SKM-1 treated with dmso at 0.1 percent for 144 hours (cell line): ENCODE results near the gene NRXN3.

ENCODE experiments used
- DNase-seq: peaks from one replicate; lab custom pipeline; 2025; ENCODE audit not compliant: unreplicated experiment; lab: John Stamatoyannopoulos, UW

The NRXN3 gene

DNA sequence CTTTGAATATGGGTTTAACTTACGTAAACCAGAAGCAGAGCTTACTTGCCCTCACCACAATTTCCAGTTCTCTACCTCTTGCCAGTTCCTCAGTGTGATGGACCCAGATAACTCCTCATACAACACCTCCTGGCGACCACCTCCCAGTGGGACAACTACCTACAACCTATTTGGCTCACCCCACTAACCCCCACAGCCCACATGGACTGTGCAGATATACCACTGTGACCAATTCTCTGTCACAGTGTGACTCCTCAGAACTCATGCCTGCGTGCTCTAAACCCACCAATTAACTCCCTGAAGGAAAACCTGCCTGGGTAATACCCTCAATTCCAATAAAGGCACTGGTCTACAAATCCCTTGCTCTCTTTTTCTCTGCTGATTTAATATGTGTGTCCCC, 1729.4 kb downstream of the NRXN3 start:
- no peak for DNase-seq

- no peak for DNase-seq
Measured at GRCh38 chr14:79904497-79904896, 1734.3 kb downstream of the NRXN3 start.

DNA sequence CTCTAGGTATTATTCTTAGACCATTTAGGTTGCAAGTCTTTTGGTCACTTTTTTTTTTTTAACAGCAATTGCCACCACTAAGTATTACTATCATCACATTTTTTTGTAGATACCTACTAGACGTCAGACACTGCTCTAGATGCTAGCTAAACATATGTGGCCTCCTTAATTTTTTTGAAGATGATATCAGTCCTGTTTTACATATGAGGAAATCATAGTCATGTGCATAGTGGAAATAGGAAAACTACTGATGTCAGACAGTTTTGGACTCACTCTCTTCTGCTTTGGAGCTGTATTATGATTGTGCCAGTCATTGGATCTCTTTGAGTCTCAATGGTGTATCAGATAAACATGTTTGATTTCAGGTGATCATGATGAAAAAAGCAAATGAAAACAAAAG, 1736.8 kb downstream of the NRXN3 start:
- DNase-seq, result no peak

DNA sequence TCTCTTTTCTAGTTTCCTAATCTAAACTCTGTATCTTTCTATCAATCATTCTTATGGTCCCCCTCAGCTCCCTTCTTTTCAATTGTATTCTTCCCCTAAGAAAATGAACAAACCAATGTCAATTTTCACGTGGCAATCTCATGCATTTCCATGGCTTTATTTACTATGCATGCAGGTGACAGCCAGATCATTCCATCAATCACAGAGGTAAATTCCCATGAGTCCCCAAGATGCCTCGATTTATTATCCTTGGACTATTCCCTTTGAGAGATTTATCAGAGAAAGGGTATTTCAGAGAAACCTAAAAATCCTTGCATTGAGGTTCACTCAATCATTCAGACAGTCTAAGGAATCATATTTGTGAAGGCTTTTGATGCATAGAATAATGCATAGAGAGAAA, 1739.9 kb downstream of the NRXN3 start:
- DNase-seq, result no peak

DNA sequence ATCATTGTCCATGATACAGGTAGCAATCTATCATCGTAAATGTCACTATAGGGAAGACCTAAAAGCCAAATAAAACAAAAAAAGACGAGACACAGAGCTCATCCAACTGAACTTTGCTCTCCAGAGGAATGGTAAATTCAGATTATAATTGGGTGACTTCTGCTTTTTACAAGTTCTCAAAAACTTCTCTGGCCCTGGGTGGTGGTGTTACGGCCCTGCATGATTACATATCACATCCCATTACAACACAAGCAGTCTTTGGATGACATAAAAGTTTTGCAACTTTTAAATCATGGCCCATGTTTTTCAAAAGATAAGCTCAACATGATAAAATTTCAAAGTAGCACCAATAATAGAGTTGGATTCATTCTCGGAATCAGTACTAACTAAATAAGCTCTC, 1741.6 kb downstream of the NRXN3 start:
- no peak for DNase-seq

DNA sequence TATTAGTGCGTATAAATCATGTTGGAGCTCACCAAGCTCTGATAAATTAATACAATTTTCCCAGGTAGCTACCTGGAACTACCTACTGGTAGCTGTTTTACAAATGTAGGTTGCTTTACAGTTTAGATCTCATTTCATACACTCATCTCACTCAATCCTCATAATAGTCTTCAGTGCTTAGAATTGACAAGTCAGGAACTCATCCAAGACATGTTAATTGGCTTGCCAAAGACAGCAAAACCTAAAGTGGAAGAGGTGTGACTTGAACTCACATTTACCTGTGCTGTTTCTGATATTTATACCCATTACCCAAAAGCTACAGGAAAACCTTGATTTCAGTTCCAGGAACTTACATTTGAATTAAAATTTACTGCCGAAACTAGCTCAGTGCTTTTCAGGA, 1744.4 kb downstream of the NRXN3 start:
- no peak for DNase-seq

GRCh38 chr14:79915406-79915805, 1745.2 kb downstream of the NRXN3 start:
- no peak for DNase-seq

- DNase-seq, result no peak
Measured at GRCh38 chr14:79916281-79916680, 1746.1 kb downstream of the NRXN3 start.

DNA sequence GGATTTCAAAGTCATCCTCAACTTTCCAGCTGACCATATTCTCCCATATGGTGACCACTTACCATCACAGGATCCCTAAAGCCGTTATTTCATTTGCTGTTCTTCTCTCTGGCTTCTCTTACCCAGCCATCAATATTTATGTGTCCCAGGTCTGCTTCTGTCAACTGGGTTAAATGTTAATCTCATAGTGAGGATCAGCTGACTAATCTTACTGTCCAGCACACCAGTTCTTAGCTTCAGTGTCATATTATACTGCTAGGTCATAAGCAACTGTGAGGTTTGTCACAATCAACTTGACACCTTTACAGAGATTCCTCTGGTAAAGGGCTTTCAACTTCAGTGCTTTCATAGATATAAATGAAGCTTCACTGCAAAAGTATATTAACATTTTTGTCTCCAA, 1746.7 kb downstream of the NRXN3 start:
- DNase-seq, result no peak
